ENCODE results near the gene UBXN2A.

UBXN2A gene

GRCh38 chr2:24050041-24050979, 110.0 kb downstream of the UBXN2A start:
- Mint-ChIP-seq H3K4me1 (ENCODE audit: low read depth) (peaks cover 14% of the 10 kb centered on the region), H3K4me3 (no peak overlapping the region), H3K27ac (no peak overlapping the region), H3K36me3 (ENCODE audit: low read depth) (peaks cover 8% of the 10 kb centered on the region), H3K9me3 (no peaks in the 10 kb centered on the region), H3K27me3 (peaks cover 19% of the 10 kb centered on the region)
- intact Hi-C loops (cut with micrococcal nuclease): no loop called here

- Mint-ChIP-seq H3K27me3 (peaks cover 19% of the 10 kb centered on the region), H3K9me3 (no peaks in the 10 kb centered on the region), H3K4me3 (no peak overlapping the region), H3K36me3 (ENCODE audit: low read depth) (peaks cover 7% of the 10 kb centered on the region), H3K4me1 (ENCODE audit: low read depth) (peaks cover 8% of the 10 kb centered on the region), H3K27ac (no peak overlapping the region)
- intact Hi-C loops (cut with micrococcal nuclease): no loop called here
Measured at GRCh38 chr2:24051833-24052232, 111.6 kb downstream of the UBXN2A start.

GRCh38 chr2:24052951-24053350, 112.7 kb downstream of the UBXN2A start:
- H3K4me3 Mint-ChIP-seq: no peak overlapping the region

More at GRCh38 chr2:24052951-24053350, 112.7 kb downstream of the UBXN2A start:
- no peaks in the 10 kb centered on the region for H3K4me1 Mint-ChIP-seq (ENCODE audit: low read depth)
- H3K27me3 Mint-ChIP-seq: peaks cover 14% of the 10 kb centered on the region
- no peak overlapping the region for H3K27ac Mint-ChIP-seq
- intact Hi-C loops (cut with micrococcal nuclease): no loop called here
- H3K9me3 Mint-ChIP-seq: no peaks in the 10 kb centered on the region
- H3K36me3 Mint-ChIP-seq (ENCODE audit: low read depth): no peaks in the 10 kb centered on the region

Data from dendritic cell treated with granulocyte-macrophage colony-stimulating factor and Interleukin-4, amounts not matched to agents 40 ng/mL and 50 ng/mL, for 4 days (primary cell).